ENCODE data around the gene FKBP1B.

- TF ChIP-seq, protein P1, sequence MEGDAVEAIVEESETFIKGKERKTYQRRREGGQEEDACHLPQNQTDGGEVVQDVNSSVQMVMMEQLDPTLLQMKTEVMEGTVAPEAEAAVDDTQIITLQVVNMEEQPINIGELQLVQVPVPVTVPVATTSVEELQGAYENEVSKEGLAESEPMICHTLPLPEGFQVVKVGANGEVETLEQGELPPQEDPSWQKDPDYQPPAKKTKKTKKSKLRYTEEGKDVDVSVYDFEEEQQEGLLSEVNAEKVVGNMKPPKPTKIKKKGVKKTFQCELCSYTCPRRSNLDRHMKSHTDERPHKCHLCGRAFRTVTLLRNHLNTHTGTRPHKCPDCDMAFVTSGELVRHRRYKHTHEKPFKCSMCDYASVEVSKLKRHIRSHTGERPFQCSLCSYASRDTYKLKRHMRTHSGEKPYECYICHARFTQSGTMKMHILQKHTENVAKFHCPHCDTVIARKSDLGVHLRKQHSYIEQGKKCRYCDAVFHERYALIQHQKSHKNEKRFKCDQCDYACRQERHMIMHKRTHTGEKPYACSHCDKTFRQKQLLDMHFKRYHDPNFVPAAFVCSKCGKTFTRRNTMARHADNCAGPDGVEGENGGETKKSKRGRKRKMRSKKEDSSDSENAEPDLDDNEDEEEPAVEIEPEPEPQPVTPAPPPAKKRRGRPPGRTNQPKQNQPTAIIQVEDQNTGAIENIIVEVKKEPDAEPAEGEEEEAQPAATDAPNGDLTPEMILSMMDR (IDR thresholded peaks at IDR 0.05; ENCODE audit: borderline replicate concordance, extremely low read depth, low read length, poor library complexity, severe bottlenecking), result no peak
- no peak for TF ChIP-seq EZH2 (IDR thresholded peaks at IDR 0.05; ENCODE audit: borderline replicate concordance, low read depth, low read length, severe bottlenecking)
Observed at GRCh38 chr2:24015562-24016375, 33.8 kb upstream of the FKBP1B start.

Data from DND-41 (cell line).